H1 (cell line): ENCODE data around the gene STARD9.

Experiments used
- EP300 ChIP-seq, 2 experiments: IDR thresholded peaks; 1 replicate in 1 of 2; 2 replicates in 1 of 2; pipeline ENCODE4 v1.6.1; 2011 to 2012; ENCODE audit warnings: low read depth in 2 of 2, low read length in 2 of 2, mild to moderate bottlenecking in 2 of 2, borderline replicate concordance in 1 of 2, inconsistent platforms in 1 of 2, moderate library complexity in 1 of 2
- EZH2 ChIP-seq: fragments of 200-600 bp; sonication (generic); IDR thresholded peaks from 2 replicates; pipeline ENCODE4 v1.7.1; 2012; ENCODE audit warnings: low read depth, mild to moderate bottlenecking, moderate library complexity, low read length, inconsistent platforms; ENCODE audit not compliant: severe bottlenecking
- HDAC2 ChIP-seq, 2 experiments: fragments of 300-600 bp in 1 of 2; sonication (generic) in 1 of 2; IDR thresholded peaks; 2 replicates each; pipeline ENCODE4 v1.6.1; 2011 to 2012; ENCODE audit warnings: low read depth in 2 of 2, low read length in 2 of 2, mild to moderate bottlenecking in 2 of 2, moderate library complexity in 2 of 2, borderline replicate concordance in 1 of 2, inconsistent platforms in 1 of 2
- POLR2A ChIP-seq, 2 experiments: IDR thresholded peaks; 1 replicate in 1 of 2; 2 replicates in 1 of 2; pipeline ENCODE4 v1.6.1; 2011; ENCODE audit warnings: low read depth in 2 of 2, low read length in 2 of 2, mild to moderate bottlenecking in 2 of 2; ENCODE audit errors: control extremely low read depth in 1 of 2
- SIN3A ChIP-seq, 2 experiments: IDR thresholded peaks in 1 of 2; conservative IDR thresholded peaks in 1 of 2; 2 replicates each; pipeline ENCODE4 v1.6.1; 2011 to 2012; ENCODE audit warnings: low read length in 2 of 2, improper control_type of control experiment in 1 of 2, low read depth in 1 of 2, mild to moderate bottlenecking in 1 of 2
- SIX5 ChIP-seq: IDR thresholded peaks from 2 replicates; pipeline ENCODE4 v1.6.1; 2011; ENCODE audit warnings: mild to moderate bottlenecking, low read depth, low read length
- TAF1 ChIP-seq: IDR thresholded peaks from 2 replicates; pipeline ENCODE4 v1.6.1; 2011; ENCODE audit warnings: mild to moderate bottlenecking, low read depth, low read length
- TF ChIP-seq, protein P1 (sequence below), 3 experiments: IDR thresholded peaks; 1 replicate in 2 of 3; 2 replicates in 1 of 3; pipeline versions ENCODE4 v1.5.1 to v1.6.1; 2011; ENCODE audit warnings: low read length in 3 of 3, mild to moderate bottlenecking in 3 of 3, inconsistent platforms in 2 of 3, low read depth in 1 of 3, moderate library complexity in 1 of 3; ENCODE audit not compliant: insufficient read depth in 1 of 3; ENCODE audit errors: control extremely low read depth in 1 of 3
- TF ChIP-seq, protein P2 (sequence below): IDR thresholded peaks from 2 replicates; pipeline ENCODE4 v1.6.1; 2012; ENCODE audit warnings: inconsistent platforms

DNA sequence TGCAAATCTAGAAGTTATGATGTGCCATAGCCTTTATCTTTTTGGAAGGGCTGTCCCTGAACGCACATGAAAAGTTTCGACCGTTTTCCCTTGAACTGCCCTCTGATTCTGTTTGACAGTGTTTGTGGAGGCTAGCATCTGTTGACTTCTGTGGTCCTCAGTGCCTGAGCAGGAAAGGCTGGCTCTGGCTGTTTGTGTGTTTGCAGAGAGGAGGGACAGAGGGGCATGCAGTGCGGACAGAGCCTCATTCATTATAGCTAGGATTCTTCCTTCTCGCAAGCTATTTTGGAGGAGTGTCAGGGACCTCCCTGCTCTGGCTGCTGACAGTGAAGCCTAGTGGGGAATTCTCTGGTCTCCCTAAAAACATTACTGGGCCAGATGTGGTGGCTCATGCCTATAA, 97.0 kb downstream of the STARD9 start:
- TF ChIP-seq SIX5 (no peak), SIN3A (conservative IDR thresholded peaks at IDR 0.05 in 1 of 2, IDR thresholded peaks at IDR 0.05 in 1 of 2; ENCODE audit: low read depth in 1 of 2, low read length in 2 of 2) (no peak), EP300 (IDR thresholded peaks at IDR 0.05; ENCODE audit: borderline replicate concordance in 1 of 2, low read depth in 2 of 2, low read length in 2 of 2) (no peak), EZH2 (no peak), POLR2A (IDR thresholded peaks at IDR 0.05; ENCODE audit: control extremely low read depth in 1 of 2, low read depth in 2 of 2, low read length in 2 of 2) (no peak), TAF1 (no peak), HDAC2 (IDR thresholded peaks at IDR 0.05; ENCODE audit: borderline replicate concordance in 1 of 2, low read depth in 2 of 2, low read length in 2 of 2) (no peak)
- TF ChIP-seq, protein P1, sequence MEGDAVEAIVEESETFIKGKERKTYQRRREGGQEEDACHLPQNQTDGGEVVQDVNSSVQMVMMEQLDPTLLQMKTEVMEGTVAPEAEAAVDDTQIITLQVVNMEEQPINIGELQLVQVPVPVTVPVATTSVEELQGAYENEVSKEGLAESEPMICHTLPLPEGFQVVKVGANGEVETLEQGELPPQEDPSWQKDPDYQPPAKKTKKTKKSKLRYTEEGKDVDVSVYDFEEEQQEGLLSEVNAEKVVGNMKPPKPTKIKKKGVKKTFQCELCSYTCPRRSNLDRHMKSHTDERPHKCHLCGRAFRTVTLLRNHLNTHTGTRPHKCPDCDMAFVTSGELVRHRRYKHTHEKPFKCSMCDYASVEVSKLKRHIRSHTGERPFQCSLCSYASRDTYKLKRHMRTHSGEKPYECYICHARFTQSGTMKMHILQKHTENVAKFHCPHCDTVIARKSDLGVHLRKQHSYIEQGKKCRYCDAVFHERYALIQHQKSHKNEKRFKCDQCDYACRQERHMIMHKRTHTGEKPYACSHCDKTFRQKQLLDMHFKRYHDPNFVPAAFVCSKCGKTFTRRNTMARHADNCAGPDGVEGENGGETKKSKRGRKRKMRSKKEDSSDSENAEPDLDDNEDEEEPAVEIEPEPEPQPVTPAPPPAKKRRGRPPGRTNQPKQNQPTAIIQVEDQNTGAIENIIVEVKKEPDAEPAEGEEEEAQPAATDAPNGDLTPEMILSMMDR (IDR thresholded peaks at IDR 0.05; ENCODE audit: control extremely low read depth in 1 of 3, insufficient read depth in 1 of 3, low read depth in 1 of 3, low read length in 3 of 3): no peak
- TF ChIP-seq, protein P2, sequence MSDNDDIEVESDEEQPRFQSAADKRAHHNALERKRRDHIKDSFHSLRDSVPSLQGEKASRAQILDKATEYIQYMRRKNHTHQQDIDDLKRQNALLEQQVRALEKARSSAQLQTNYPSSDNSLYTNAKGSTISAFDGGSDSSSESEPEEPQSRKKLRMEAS: no peak
